ENCODE data around the gene LBHD2.

DNA sequence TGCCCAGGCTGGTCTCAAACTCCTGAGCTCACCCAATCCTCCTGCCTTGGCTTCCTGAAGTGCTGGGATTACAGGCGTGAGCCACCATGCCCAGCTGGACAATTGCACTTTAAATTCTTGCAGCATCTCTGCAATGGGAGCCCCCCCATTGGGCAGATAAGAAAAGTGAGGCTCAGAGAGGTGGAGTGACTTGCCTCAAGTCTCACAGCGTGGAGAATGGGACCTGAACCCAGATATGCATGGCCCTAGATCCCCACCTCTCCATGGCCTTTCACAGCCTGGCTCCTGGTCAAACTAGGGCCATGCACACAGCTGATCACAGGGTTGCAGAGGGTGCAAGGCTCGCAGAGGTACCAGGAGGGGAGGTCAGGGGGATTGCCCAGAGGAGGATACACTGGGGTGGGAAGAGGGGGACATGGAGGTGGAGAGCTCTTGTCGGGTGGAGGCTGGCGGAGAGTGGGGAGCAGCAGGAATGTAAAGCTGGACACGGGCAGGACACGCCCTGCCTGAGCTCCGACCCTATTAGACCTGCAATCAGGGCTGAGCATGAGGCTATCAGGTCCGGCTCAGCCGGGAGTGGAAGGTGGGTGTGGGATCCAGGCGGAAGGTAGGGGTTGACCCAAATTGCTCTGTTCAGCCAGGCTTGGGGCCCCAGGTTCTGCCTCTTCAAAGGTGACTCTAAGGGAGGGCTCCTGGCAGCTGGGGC is 17.4 kb downstream of the LBHD2 start:
- TF ChIP-seq POLR2A (IDR thresholded peaks at IDR 0.05) (no peak), POLR2AphosphoS5 (IDR thresholded peaks at IDR 0.05; ENCODE audit: insufficient read depth in 1 of 2, low read depth in 1 of 2) (no peak)
- TF ChIP-seq, protein P1, sequence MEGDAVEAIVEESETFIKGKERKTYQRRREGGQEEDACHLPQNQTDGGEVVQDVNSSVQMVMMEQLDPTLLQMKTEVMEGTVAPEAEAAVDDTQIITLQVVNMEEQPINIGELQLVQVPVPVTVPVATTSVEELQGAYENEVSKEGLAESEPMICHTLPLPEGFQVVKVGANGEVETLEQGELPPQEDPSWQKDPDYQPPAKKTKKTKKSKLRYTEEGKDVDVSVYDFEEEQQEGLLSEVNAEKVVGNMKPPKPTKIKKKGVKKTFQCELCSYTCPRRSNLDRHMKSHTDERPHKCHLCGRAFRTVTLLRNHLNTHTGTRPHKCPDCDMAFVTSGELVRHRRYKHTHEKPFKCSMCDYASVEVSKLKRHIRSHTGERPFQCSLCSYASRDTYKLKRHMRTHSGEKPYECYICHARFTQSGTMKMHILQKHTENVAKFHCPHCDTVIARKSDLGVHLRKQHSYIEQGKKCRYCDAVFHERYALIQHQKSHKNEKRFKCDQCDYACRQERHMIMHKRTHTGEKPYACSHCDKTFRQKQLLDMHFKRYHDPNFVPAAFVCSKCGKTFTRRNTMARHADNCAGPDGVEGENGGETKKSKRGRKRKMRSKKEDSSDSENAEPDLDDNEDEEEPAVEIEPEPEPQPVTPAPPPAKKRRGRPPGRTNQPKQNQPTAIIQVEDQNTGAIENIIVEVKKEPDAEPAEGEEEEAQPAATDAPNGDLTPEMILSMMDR (IDR thresholded peaks at IDR 0.05): no peak

Data from vagina (tissue), 2 donors.